WTC11 (cell line): ENCODE data around the gene METTL24. TPM values are rescaled to one million over a fixed set of nuclear protein-coding genes. Genes with fewer than 3 reads are reported as not detected.

Experiments
- ATAC-seq: fragments of 200-7000 bp; cut with Tn5 transposase; 2 replicates; pipeline ENCODE4 v1.10.0; 2021; ENCODE audit warnings: mild to moderate bottlenecking, moderate library complexity
- CTCF ChIA-PET: fragments of 300-600 bp; sonication (Branson Sonifier 250); formaldehyde crosslinking; loops from one replicate; lab custom pipeline; 2021; ENCODE audit warnings: antibody characterized with exemption; lab: Charles Lee
- POLR2A ChIA-PET: fragments of 350-600 bp; sonication (Branson Sonifier 250); formaldehyde crosslinking; loops from one replicate; lab custom pipeline; 2021; ENCODE audit warnings: antibody characterized with exemption; lab: Charles Lee
- DNase-seq: peaks from one replicate; pipeline ENCODE4 v3.0.0; 2021; ENCODE audit warnings: low spot score
- H3K27ac Mint-ChIP-seq: 2 replicates; pipeline ENCODE4 v1.8.0; 2021; ENCODE audit warnings: mixed read lengths
- H3K27me3 Mint-ChIP-seq: 2 replicates; pipeline ENCODE4 v1.8.0; 2021; ENCODE audit warnings: low read depth, mild to moderate bottlenecking, moderate library complexity, mixed read lengths
- H3K36me3 Mint-ChIP-seq: 2 replicates; pipeline ENCODE4 v1.8.0; 2021; ENCODE audit warnings: mixed read lengths
- H3K4me1 Mint-ChIP-seq: 2 replicates; pipeline ENCODE4 v1.8.0; 2022; ENCODE audit warnings: mixed read lengths
- H3K4me3 Mint-ChIP-seq: 2 replicates; pipeline ENCODE4 v1.8.0; 2021; ENCODE audit warnings: mild to moderate bottlenecking, moderate library complexity, mixed read lengths
- H3K9me3 Mint-ChIP-seq: 2 replicates; pipeline ENCODE4 v1.8.0; 2021; ENCODE audit warnings: mixed read lengths
- ATF1 ChIP-seq: sonication (generic); formaldehyde crosslinking; IDR thresholded peaks from 2 replicates; pipeline ENCODE4 v1.8.1; 2023; ENCODE audit warnings: mild to moderate bottlenecking, moderate library complexity, missing genetic modification reagents
- ATF3 ChIP-seq: sonication (generic); formaldehyde crosslinking; conservative IDR thresholded peaks from 2 replicates; pipeline ENCODE4 v1.8.1; 2022; ENCODE audit warnings: mild to moderate bottlenecking, missing genetic modification reagents
- CBFB ChIP-seq: sonication (generic); formaldehyde crosslinking; IDR thresholded peaks from 2 replicates; pipeline ENCODE4 v1.8.1; 2022; ENCODE audit warnings: mild to moderate bottlenecking, low read depth, missing genetic modification reagents
- CREB1 ChIP-seq: sonication (generic); formaldehyde crosslinking; IDR thresholded peaks from 2 replicates; pipeline ENCODE4 v1.8.0; 2023; ENCODE audit warnings: mild to moderate bottlenecking, missing genetic modification reagents
- CREM ChIP-seq: sonication (generic); formaldehyde crosslinking; IDR thresholded peaks from 2 replicates; pipeline ENCODE4 v1.8.1; 2022; ENCODE audit warnings: mild to moderate bottlenecking, missing genetic modification reagents, moderate library complexity
- ELF4 ChIP-seq: sonication (generic); formaldehyde crosslinking; IDR thresholded peaks from 2 replicates; pipeline ENCODE4 v1.8.1; 2022; ENCODE audit warnings: low read depth, mild to moderate bottlenecking, moderate library complexity, missing genetic modification reagents
- EMX1 ChIP-seq: fragments of 250-450 bp; sonication (Bioruptor Pico); IDR thresholded peaks from 2 replicates; pipeline ENCODE4 v1.8.0; 2021; ENCODE audit warnings: mild to moderate bottlenecking
- FOXK1 ChIP-seq: sonication (generic); formaldehyde crosslinking; IDR thresholded peaks from 2 replicates; pipeline ENCODE4 v1.8.0; 2022; ENCODE audit warnings: mild to moderate bottlenecking, moderate library complexity, missing genetic modification reagents
- FOXP1 ChIP-seq: sonication (generic); formaldehyde crosslinking; IDR thresholded peaks from 2 replicates; pipeline ENCODE4 v1.8.0; 2022; ENCODE audit warnings: missing genetic modification reagents, mild to moderate bottlenecking, moderate library complexity, borderline replicate concordance
- GRHL2 ChIP-seq: fragments of 250-450 bp; sonication (Bioruptor Pico); IDR thresholded peaks from 2 replicates; pipeline ENCODE4 v1.8.0; 2022; ENCODE audit warnings: mild to moderate bottlenecking, moderate library complexity; ENCODE audit not compliant: insufficient replicate concordance, severe bottlenecking
- GTF2I ChIP-seq: fragments of 250-450 bp; sonication (Bioruptor Pico); conservative IDR thresholded peaks from 2 replicates; pipeline ENCODE4 v1.4.0; 2021; ENCODE audit warnings: mild to moderate bottlenecking
- MAX ChIP-seq: sonication (generic); formaldehyde crosslinking; IDR thresholded peaks from 2 replicates; pipeline ENCODE4 v1.8.0; 2022; ENCODE audit warnings: mild to moderate bottlenecking, missing genetic modification reagents
- MYBL2 ChIP-seq: sonication (generic); formaldehyde crosslinking; IDR thresholded peaks from 2 replicates; pipeline ENCODE4 v1.8.1; 2023; ENCODE audit warnings: mild to moderate bottlenecking, moderate library complexity, missing genetic modification reagents
- NFYB ChIP-seq: sonication (generic); formaldehyde crosslinking; conservative IDR thresholded peaks from 2 replicates; pipeline ENCODE4 v1.8.0; 2022; ENCODE audit warnings: low read depth, missing genetic modification reagents
- NR1H2 ChIP-seq: sonication (generic); formaldehyde crosslinking; IDR thresholded peaks from 2 replicates; pipeline ENCODE4 v1.9.0; 2021; ENCODE audit warnings: mild to moderate bottlenecking, moderate library complexity, missing genetic modification reagents
- NR2C2 ChIP-seq: sonication (generic); formaldehyde crosslinking; IDR thresholded peaks from 2 replicates; pipeline ENCODE4 v1.8.0; 2022; ENCODE audit warnings: mild to moderate bottlenecking, missing genetic modification reagents
- PRRX2 ChIP-seq: fragments of 250-450 bp; sonication (Bioruptor Pico); IDR thresholded peaks from 2 replicates; pipeline ENCODE4 v1.8.0; 2021; ENCODE audit warnings: mild to moderate bottlenecking
- RELA ChIP-seq: sonication (generic); formaldehyde crosslinking; IDR thresholded peaks from 2 replicates; pipeline ENCODE4 v1.8.1; 2022; ENCODE audit warnings: missing genetic modification reagents, mild to moderate bottlenecking, borderline replicate concordance
- SMAD3 ChIP-seq: sonication (generic); formaldehyde crosslinking; IDR thresholded peaks from 2 replicates; pipeline ENCODE4 v1.8.0; 2022; ENCODE audit warnings: missing genetic modification reagents, mild to moderate bottlenecking, borderline replicate concordance
- TCF7 ChIP-seq: sonication (generic); formaldehyde crosslinking; IDR thresholded peaks from 2 replicates; pipeline ENCODE4 v1.8.0; 2022; ENCODE audit warnings: mild to moderate bottlenecking, low read depth, missing genetic modification reagents, moderate library complexity
- ZNF232 ChIP-seq: sonication (generic); formaldehyde crosslinking; IDR thresholded peaks from 2 replicates; pipeline ENCODE4 v1.8.0; 2022; ENCODE audit warnings: mild to moderate bottlenecking, missing genetic modification reagents
- ZNF396 ChIP-seq: fragments of 250-450 bp; sonication (Bioruptor Pico); IDR thresholded peaks from 2 replicates; pipeline ENCODE4 v1.8.0; 2021; ENCODE audit warnings: mild to moderate bottlenecking, moderate library complexity, borderline replicate concordance
- ZNF532 ChIP-seq: fragments of 250-450 bp; sonication (Bioruptor Pico); IDR thresholded peaks from 2 replicates; pipeline ENCODE4 v1.9.0; 2021; ENCODE audit warnings: mild to moderate bottlenecking, borderline replicate concordance
- ZNF671 ChIP-seq: fragments of 250-450 bp; sonication (Bioruptor Pico); IDR thresholded peaks from 2 replicates; pipeline ENCODE4 v1.8.0; 2021; ENCODE audit warnings: mild to moderate bottlenecking
- total RNA-seq: library from RNA; stranded (reverse); gene quantifications from 3 replicates; pipeline ENCODE4 v1.2.3, GENCODE V29; 2021
- TF ChIP-seq, protein P1 (sequence below): fragments of 250-450 bp; sonication (Bioruptor Pico); IDR thresholded peaks from 2 replicates; pipeline ENCODE4 v1.8.0; 2021; ENCODE audit warnings: mild to moderate bottlenecking
- TF ChIP-seq, protein P2 (sequence below): sonication (generic); formaldehyde crosslinking; IDR thresholded peaks from 2 replicates; pipeline ENCODE4 v1.8.1; 2023; ENCODE audit warnings: mild to moderate bottlenecking, moderate library complexity, missing genetic modification reagents

METTL24 gene
- total RNA-seq, 1 experiment from 2014 or later = 0.31 TPM

GRCh38 chr6:110317189-110317588 lies 41.0 kb downstream of the METTL24 start (continued):
- no peak for TF ChIP-seq MAX (CRISPR knock-in tag)
- no peak for TF ChIP-seq NR1H2
- TF ChIP-seq PRRX2 (CRISPR knock-in tag) = no peak

DNA sequence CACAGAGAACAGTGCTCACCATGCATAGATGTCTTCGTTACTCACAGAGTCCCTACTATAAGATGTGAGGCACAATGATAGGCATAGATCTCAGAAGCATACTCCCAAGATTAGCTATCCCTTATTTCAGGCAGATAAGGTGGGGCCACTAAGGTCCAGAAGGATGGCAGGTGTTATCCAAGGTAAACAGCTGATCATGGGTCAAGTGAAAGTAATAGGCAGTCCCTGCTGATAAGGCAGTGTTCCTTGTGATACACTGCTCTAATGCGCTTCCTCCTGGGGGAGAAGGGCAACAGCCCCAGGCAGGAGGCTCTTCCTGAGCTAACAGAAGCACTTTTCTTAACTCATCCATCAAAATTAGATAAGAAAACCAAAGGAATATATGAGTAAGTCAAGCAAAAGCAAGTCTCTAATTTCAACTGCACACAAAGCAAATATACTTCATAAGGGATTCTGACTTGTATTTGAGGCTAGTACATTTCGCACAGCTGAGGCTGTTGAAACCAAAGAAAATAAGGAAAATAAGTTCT lies 42.2 kb downstream of the METTL24 start:
- no peaks in the 10 kb centered on the region for H3K36me3 Mint-ChIP-seq
- no peak for DNase-seq
- CTCF ChIA-PET = no interaction called here
- POLR2A ChIA-PET = no interaction called here
- TF ChIP-seq ATF3 (CRISPR knock-in tag) (no peak), ZNF396 (CRISPR knock-in tag) (no peak), SMAD3 (CRISPR knock-in tag) (no peak), MYBL2 (CRISPR knock-in tag) (no peak), TCF7 (CRISPR knock-in tag) (no peak), ZNF532 (CRISPR knock-in tag) (no peak), ELF4 (CRISPR knock-in tag) (no peak), ATF1 (no peak), CREB1 (CRISPR knock-in tag) (no peak), EMX1 (no peak), GRHL2 (CRISPR knock-in tag) (no peak)
- TF ChIP-seq, all 79 proteins: peak for 0
- no peak overlapping the region for H3K4me3 Mint-ChIP-seq
- no peaks in the 10 kb centered on the region; the same call in 1 of the 2 replicates for H3K27me3 Mint-ChIP-seq
- H3K27ac Mint-ChIP-seq = no peak overlapping the region
- ATAC-seq = no peak
- H3K9me3 Mint-ChIP-seq = no peaks in the 10 kb centered on the region
- peaks cover 12% of the 10 kb centered on the region for H3K4me1 Mint-ChIP-seq

DNA sequence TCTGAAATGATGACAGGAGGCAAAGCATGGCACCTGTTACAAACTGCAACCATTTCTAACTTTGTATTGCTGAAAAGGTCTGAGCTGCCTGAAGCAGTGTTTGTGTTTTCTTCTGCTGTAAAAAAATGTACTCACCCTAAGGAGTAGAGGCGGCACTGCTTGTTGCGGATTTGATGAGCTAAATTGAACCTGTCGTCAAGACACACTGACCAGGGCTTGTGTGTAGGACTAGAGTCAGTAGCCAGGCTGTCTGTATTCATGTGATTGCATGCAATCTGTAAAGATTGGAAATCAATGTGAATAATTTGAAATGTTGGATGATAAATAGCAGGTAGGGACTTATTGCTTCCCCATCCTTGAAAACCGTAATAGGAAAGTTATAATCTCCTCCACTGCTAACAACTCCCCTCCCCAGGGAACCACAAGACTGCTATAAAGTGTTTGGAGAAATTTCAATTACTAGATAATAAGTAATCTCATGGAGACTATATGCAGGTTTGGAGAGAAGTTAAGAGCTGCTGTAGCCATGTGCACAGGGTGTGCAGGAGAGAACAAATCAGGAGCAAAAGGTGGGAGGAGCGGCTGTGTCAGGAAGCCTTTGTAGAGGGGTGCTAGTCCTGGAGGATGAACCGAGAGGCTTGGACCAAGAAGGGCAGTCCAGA lies 42.8 kb downstream of the METTL24 start:
- ChIA-PET POLR2A (no interaction called here), CTCF (no interaction called here)
- H3K36me3 Mint-ChIP-seq = no peaks in the 10 kb centered on the region
- H3K9me3 Mint-ChIP-seq = peaks cover 3% of the 10 kb centered on the region
- no peaks in the 10 kb centered on the region; the same call in 1 of the 2 replicates for H3K27me3 Mint-ChIP-seq
- DNase-seq (no peak), ATAC-seq (no peak)
- peaks cover 17% of the 10 kb centered on the region for H3K4me1 Mint-ChIP-seq
- H3K4me3 Mint-ChIP-seq = no peak overlapping the region
- H3K27ac Mint-ChIP-seq = no peak overlapping the region
- TF ChIP-seq RELA (CRISPR knock-in tag) (no peak), FOXP1 (no peak), GTF2I (CRISPR knock-in tag) (no peak), CREM (CRISPR knock-in tag) (no peak), NR2C2 (CRISPR knock-in tag) (no peak), ZNF671 (CRISPR knock-in tag) (no peak), ZNF232 (CRISPR knock-in tag) (no peak), FOXK1 (CRISPR knock-in tag) (no peak), MYBL2 (CRISPR knock-in tag) (no peak), GRHL2 (CRISPR knock-in tag) (no peak), NFYB (CRISPR knock-in tag) (no peak), CBFB (CRISPR knock-in tag) (no peak)
- TF ChIP-seq, protein P1, sequence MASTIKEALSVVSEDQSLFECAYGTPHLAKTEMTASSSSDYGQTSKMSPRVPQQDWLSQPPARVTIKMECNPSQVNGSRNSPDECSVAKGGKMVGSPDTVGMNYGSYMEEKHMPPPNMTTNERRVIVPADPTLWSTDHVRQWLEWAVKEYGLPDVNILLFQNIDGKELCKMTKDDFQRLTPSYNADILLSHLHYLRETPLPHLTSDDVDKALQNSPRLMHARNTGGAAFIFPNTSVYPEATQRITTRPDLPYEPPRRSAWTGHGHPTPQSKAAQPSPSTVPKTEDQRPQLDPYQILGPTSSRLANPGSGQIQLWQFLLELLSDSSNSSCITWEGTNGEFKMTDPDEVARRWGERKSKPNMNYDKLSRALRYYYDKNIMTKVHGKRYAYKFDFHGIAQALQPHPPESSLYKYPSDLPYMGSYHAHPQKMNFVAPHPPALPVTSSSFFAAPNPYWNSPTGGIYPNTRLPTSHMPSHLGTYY (CRISPR knock-in tag) = no peak
- TF ChIP-seq, protein P2, sequence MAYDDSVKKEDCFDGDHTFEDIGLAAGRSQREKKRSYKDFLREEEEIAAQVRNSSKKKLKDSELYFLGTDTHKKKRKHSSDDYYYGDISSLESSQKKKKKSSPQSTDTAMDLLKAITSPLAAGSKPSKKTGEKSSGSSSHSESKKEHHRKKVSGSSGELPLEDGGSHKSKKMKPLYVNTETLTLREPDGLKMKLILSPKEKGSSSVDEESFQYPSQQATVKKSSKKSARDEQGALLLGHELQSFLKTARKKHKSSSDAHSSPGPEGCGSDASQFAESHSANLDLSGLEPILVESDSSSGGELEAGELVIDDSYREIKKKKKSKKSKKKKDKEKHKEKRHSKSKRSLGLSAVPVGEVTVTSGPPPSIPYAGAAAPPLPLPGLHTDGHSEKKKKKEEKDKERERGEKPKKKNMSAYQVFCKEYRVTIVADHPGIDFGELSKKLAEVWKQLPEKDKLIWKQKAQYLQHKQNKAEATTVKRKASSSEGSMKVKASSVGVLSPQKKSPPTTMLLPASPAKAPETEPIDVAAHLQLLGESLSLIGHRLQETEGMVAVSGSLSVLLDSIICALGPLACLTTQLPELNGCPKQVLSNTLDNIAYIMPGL (CRISPR knock-in tag) = no peak
